ENCODE measurements around the gene VPS72. TPM values are rescaled to one million over a fixed set of nuclear protein-coding genes. Genes with fewer than 3 reads are reported as not detected.

Gene VPS72
- 106 and 108 TPM in 2 replicates for total RNA-seq (2022)
- percentile 79 among the genes with signal in this experiment for Bru-seq, nascent RNA
- percentile 82 among the genes with signal in this experiment for BruChase-seq, experiment 1, labeled RNA remaining after a 6-hour chase
- percentile 83 among the genes with signal in this experiment for BruChase-seq, experiment 2, labeled RNA remaining after a 2-hour chase
- long read RNA-seq, transcript VPS72-202 (6 exons, 1,527 nt), result major isoform, 69 of 110 reads
- long read RNA-seq, partial matches to known transcripts, result 7 of 110 reads
- long read RNA-seq, other reads (novel, unspliced or antisense), result 34 of 110 reads

DNA sequence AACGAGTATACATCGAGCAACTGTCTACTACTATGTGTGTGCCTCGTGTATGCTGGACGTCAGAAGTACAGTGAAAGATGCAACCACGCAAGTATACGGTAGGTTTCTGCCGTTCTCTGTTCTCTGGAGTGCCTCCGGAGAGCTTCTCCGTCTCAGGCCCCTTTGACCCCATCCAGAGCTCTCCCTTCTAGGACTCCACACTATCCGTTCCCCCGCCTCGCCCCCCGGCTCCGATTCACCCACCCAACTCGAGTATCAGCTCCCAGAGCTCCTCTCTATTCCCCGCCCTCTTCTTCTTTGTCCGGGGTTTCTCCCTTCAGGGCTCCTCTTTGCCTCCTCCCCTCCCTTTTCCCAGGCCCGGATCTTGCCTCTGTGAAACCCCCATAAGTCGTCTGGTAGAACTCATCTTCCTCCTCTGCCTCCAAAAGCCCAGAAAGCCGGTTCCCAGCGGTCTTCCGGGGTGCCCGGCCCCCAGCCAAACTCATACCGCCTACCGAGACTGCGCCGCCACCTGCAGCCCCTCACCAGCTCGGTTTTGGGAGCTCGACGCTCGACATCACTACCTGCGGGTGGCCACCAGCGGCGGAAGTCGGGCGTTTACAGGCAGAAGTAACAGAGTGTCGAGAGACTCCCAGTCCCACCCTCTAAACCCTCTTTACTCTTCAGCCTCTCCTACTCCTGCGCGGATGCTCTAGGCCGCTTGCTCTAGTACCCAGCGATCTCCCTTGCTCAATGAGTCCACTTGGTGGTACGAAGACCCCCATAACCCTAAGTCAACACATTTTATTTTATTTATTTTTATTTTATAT lies at the start of gene VPS72:
Gene VPS72 (minus strand): TSS at position 561 of the 809 bp plus-strand sequence. CDS start 76 bp downstream, at position 485.
- intact Hi-C loops (cut with micrococcal nuclease), result loop anchor here (10.0 kb wide), 1 partner anchor 545 kb away; no protein-coding TSS in a partner anchor
- peaks cover 20% of the 10 kb centered on the region for H3K36me3 Mint-ChIP-seq (ENCODE audit: insufficient read depth, unreplicated experiment)
- no peaks in the 10 kb centered on the region for H3K27me3 Mint-ChIP-seq (ENCODE audit: insufficient read depth, unreplicated experiment)
- BruUV-seq (replicated peaks), result no TSS peak
- POLR2A ChIA-PET, result interaction anchor here (0.6 to 7.8 kb wide), 35 partner anchors 10 to 826 kb away, joined by 3 to 91 read pairs (median 4); partner anchors contain the start of genes C1orf56, GABPB2, LYSMD1 and MINDY1
- TF ChIP-seq, protein P1, sequence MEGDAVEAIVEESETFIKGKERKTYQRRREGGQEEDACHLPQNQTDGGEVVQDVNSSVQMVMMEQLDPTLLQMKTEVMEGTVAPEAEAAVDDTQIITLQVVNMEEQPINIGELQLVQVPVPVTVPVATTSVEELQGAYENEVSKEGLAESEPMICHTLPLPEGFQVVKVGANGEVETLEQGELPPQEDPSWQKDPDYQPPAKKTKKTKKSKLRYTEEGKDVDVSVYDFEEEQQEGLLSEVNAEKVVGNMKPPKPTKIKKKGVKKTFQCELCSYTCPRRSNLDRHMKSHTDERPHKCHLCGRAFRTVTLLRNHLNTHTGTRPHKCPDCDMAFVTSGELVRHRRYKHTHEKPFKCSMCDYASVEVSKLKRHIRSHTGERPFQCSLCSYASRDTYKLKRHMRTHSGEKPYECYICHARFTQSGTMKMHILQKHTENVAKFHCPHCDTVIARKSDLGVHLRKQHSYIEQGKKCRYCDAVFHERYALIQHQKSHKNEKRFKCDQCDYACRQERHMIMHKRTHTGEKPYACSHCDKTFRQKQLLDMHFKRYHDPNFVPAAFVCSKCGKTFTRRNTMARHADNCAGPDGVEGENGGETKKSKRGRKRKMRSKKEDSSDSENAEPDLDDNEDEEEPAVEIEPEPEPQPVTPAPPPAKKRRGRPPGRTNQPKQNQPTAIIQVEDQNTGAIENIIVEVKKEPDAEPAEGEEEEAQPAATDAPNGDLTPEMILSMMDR (IDR thresholded peaks at IDR 0.05; ENCODE audit: unreplicated experiment), result no peak
- H3K27ac Mint-ChIP-seq (ENCODE audit: low read depth, unreplicated experiment), result peak within 1 kb of the TSS; percentile 90
- H3K4me3 Mint-ChIP-seq (ENCODE audit: unreplicated experiment), result peak within 1 kb of the TSS; percentile 83
- H3K9me3 Mint-ChIP-seq (ENCODE audit: unreplicated experiment), result no peaks in the 10 kb centered on the region
- DNase-seq (ENCODE audit: unreplicated experiment), result peak; percentile 93
- H3K4me1 Mint-ChIP-seq (ENCODE audit: insufficient read depth, unreplicated experiment), result peaks cover 33% of the 10 kb centered on the region
- CTCF ChIA-PET, result interaction anchor here (0.6 to 2.2 kb wide), 9 partner anchors 14 to 205 kb away, joined by 3 to 12 read pairs (median 5); partner anchors contain the start of genes LYSMD1, SCNM1 and TMOD4

- Mint-ChIP-seq H3K27ac (ENCODE audit: low read depth, unreplicated experiment) (peak overlapping the region; percentile 29), H3K9me3 (ENCODE audit: unreplicated experiment) (no peaks in the 10 kb centered on the region), H3K27me3 (ENCODE audit: insufficient read depth, unreplicated experiment) (no peaks in the 10 kb centered on the region), H3K4me3 (ENCODE audit: unreplicated experiment) (no peak overlapping the region), H3K4me1 (ENCODE audit: insufficient read depth, unreplicated experiment) (peaks cover 12% of the 10 kb centered on the region), H3K36me3 (ENCODE audit: insufficient read depth, unreplicated experiment) (peaks cover 100% of the 10 kb centered on the region)
- CTCF ChIA-PET, result interaction anchor here (1.1 kb wide), 1 partner anchor 14 kb away, joined by 6 read pairs; no protein-coding TSS in a partner anchor
- BruUV-seq (replicated peaks), result no TSS peak
- intact Hi-C loops (cut with micrococcal nuclease), result loop anchor here (5.0 kb wide), 1 partner anchor 36 kb away; no protein-coding TSS in a partner anchor
- POLR2A ChIA-PET, result interaction anchor here (0.7 to 1.9 kb wide), 6 partner anchors 10 to 44 kb away, joined by 3 to 6 read pairs (median 4); partner anchors contain the start of genes PIP5K1A and PSMD4
- TF ChIP-seq, protein P1 (IDR thresholded peaks at IDR 0.05; ENCODE audit: unreplicated experiment), result no peak
- DNase-seq (ENCODE audit: unreplicated experiment), result peak; percentile 68
Measured at GRCh38 chr1:151238467-151238739, 48.4 kb upstream of the VPS72 start.

- CTCF ChIA-PET, result interaction anchor here (0.8 to 13.9 kb wide), 3 partner anchors 12 to 27 kb away, joined by 3 to 122 read pairs (median 6); partner anchors contain the start of gene PSMD4
- Mint-ChIP-seq H3K4me1 (ENCODE audit: insufficient read depth, unreplicated experiment) (peaks cover 12% of the 10 kb centered on the region), H3K27me3 (ENCODE audit: insufficient read depth, unreplicated experiment) (no peaks in the 10 kb centered on the region), H3K36me3 (ENCODE audit: insufficient read depth, unreplicated experiment) (peaks cover 100% of the 10 kb centered on the region), H3K9me3 (ENCODE audit: unreplicated experiment) (no peaks in the 10 kb centered on the region), H3K4me3 (ENCODE audit: unreplicated experiment) (no peak overlapping the region), H3K27ac (ENCODE audit: low read depth, unreplicated experiment) (peak overlapping the region; percentile 29)
- DNase-seq (ENCODE audit: unreplicated experiment), result no peak
- POLR2A ChIA-PET, result interaction anchor here (0.6 to 1.9 kb wide), 10 partner anchors 10 to 152 kb away, joined by 3 to 7 read pairs (median 4); partner anchors contain the start of genes PIP5K1A and PSMD4
- TF ChIP-seq, protein P1 (IDR thresholded peaks at IDR 0.05; ENCODE audit: unreplicated experiment), result no peak
- BruUV-seq (replicated peaks), result no TSS peak
- intact Hi-C loops (cut with micrococcal nuclease), result loop anchor here (5.0 kb wide), 1 partner anchor 36 kb away; no protein-coding TSS in a partner anchor
Measured at GRCh38 chr1:151237678-151238466, 47.9 kb upstream of the VPS72 start.
